ENCODE results near the gene ITGAD. TPM values are rescaled to one million over a fixed set of nuclear protein-coding genes. Genes with fewer than 3 reads are reported as not detected.

The ITGAD gene
- total and polyA plus RNA-seq, 5 experiments from 2014 or later: 0.52 TPM; not detected in 4

DNA sequence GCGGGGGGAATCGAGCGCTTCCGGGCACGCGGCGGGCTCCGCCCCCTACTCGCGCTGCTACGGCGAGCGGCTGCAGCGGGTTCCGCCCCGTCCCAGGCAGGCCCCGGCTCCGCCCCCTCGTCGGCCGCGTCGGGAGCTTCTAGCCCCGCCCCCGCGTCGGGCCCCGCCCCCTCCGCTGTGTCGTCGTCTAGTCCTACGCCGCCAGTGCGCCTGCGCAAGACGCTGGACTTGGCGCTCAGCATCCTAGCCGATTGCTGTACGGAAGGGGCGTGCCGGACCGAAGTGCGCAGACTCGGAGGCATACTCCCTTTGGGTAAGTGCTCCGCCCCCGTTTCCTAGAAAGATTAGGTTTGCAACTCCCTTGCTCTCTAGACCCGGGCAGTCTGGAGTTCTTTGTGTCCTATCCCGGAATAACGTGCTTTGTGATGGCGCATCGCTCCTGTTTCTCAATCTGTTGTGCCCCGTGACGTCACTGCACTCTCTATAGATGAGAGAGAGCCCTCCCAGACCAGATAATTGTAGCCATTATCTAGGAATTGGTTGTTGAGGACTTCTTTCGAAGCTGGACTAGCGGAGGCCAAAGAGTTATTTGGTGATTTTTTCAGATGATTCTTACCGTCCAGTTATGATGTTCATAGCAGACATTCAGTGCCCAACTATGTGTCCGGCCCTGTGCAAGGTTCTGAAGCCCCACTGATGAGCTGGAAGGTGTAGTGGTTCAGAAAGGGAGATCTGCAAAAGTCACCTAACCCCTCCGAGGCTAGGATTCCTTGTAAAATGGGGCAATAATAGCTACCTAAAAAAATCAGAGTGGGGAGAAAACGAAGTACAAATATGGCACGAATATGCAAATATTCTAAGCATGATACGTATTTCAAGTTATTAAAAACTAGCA is 66.8 kb downstream of the ITGAD start:
- Mint-ChIP-seq H3K4me3 (peak overlapping the region; percentile 90 to 97 (median 93)), H3K27me3 (no peaks in the 10 kb centered on the region), H3K9me3 (peaks cover 0 to 1% (median 0%) of the 10 kb centered on the region in 9 donors), H3K27ac (peak overlapping the region; percentile 92 to 100 (median 98)), H3K36me3 (peaks cover 0 to 19% (median 3%) of the 10 kb centered on the region in 3 donors), H3K4me1 (peaks cover 16 to 52% (median 40%) of the 10 kb centered on the region in 4 donors)
- DNase-seq (peak in 9 of 10 donors; percentile 99 to 100 (median 100)), ATAC-seq (peak; percentile 73 to 78)
- POLR2A ChIA-PET: interaction anchor here (0.6 to 4.1 kb wide), 31 partner anchors 8 to 764 kb away, joined by 3 to 51 read pairs (median 4); partner anchors contain the start of genes FUS, KAT8, PYCARD and RUSF1

- Mint-ChIP-seq H3K4me3 (peak overlapping the region; percentile 82 to 97 (median 93)), H3K27me3 (no peaks in the 10 kb centered on the region), H3K27ac (peak overlapping the region in 9 of 10 donors; percentile 51 to 100 (median 97)), H3K9me3 (peaks cover 0 to 1% (median 0%) of the 10 kb centered on the region in 9 donors), H3K36me3 (peaks cover 0 to 25% (median 3%) of the 10 kb centered on the region in 3 donors), H3K4me1 (peaks cover 13 to 48% (median 33%) of the 10 kb centered on the region in 4 donors)
- DNase-seq (peak in 3 of 10 donors; percentile 43 to 48 (median 44)), ATAC-seq (no peak)
- POLR2A ChIA-PET: interaction anchor here (0.6 to 4.1 kb wide), 18 partner anchors 8 to 558 kb away, joined by 3 to 51 read pairs (median 6); partner anchors contain the start of genes FUS, KAT8, PYCARD and RUSF1
These were observed 67.5 kb downstream of the ITGAD start for GRCh38 chr16:31460582-31461002.

DNA sequence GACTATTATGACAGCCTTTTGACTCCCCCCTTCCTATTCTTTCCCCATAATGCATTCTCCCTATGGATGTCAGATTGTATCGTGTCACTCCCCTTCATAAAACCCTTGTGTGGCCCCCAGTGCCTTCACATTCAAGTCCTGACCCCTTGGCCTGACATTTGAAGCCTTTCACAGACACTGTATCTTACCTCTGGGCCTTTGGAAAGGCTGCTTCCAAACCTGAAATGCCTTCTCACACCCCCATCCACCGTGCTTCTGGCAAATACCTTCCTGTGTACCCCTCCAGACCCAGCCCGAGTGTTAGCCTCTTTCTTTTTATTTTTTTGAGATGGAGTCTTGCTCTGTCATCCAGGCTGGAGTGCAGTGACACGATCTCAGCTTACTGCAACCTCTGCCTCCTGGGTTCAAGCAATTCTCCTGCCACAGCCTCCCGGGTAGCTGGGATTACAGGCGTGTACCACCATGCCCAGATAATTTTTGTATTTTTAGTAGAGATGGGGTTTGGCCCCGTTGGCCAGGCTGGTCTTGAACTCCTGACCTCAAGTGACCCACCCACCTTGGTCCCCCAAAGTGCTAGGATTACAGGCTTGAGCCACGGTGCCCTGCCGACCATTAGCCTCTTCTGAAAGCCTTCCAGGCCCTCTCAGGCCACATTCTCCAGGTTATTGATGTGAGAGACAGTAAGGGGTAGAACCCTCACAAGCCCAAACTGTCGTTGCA is 68.2 kb downstream of the ITGAD start:
- ATAC-seq (no peak), DNase-seq (no peak)
- peak overlapping the region; percentile 15 to 100 (median 56) for H3K27ac Mint-ChIP-seq
- POLR2A ChIA-PET: interaction anchor here (0.6 to 3.8 kb wide), 12 partner anchors 7 to 259 kb away, joined by 3 to 51 read pairs (median 4); partner anchors contain the start of genes PYCARD, RUSF1 and TGFB1I1
- H3K36me3 Mint-ChIP-seq: peaks cover 0 to 29% (median 3%) of the 10 kb centered on the region in 3 donors
- H3K9me3 Mint-ChIP-seq: peaks cover 0 to 1% (median 0%) of the 10 kb centered on the region in 9 donors
- H3K27me3 Mint-ChIP-seq: no peaks in the 10 kb centered on the region
- peaks cover 11 to 41% (median 28%) of the 10 kb centered on the region in 4 donors for H3K4me1 Mint-ChIP-seq
- peak overlapping the region in 7 of 10 donors; percentile 1 to 51 (median 28) for H3K4me3 Mint-ChIP-seq

- H3K9me3 Mint-ChIP-seq: peaks cover 0 to 1% (median 0%) of the 10 kb centered on the region in 9 donors
- H3K36me3 Mint-ChIP-seq: peaks cover 0 to 33% (median 3%) of the 10 kb centered on the region in 3 donors
- no peak overlapping the region for H3K4me3 Mint-ChIP-seq
These were observed 69.0 kb downstream of the ITGAD start for GRCh38 chr16:31461921-31462804.

GRCh38 chr16:31464348-31464769 is 71.2 kb downstream of the ITGAD start:
- Mint-ChIP-seq H3K4me1 (peaks cover 12 to 40% (median 23%) of the 10 kb centered on the region in 4 donors), H3K9me3 (no peaks in the 10 kb centered on the region), H3K36me3 (peaks cover 0 to 33% (median 3%) of the 10 kb centered on the region in 3 donors), H3K27ac (no peak overlapping the region), H3K4me3 (no peak overlapping the region), H3K27me3 (no peaks in the 10 kb centered on the region)
- POLR2A ChIA-PET: interaction anchor here (0.9 kb wide), 1 partner anchor 11 kb away, joined by 3 read pairs; no protein-coding TSS in a partner anchor
- ATAC-seq (no peak), DNase-seq (no peak)

More at GRCh38 chr16:31461921-31462804, 69.0 kb downstream of the ITGAD start:
- DNase-seq: no peak
- POLR2A ChIA-PET: interaction anchor here (0.9 to 1.1 kb wide), 2 partner anchors 14 to 16 kb away, joined by 3 read pairs; no protein-coding TSS in a partner anchor
- H3K4me1 Mint-ChIP-seq: peaks cover 16 to 39% (median 29%) of the 10 kb centered on the region in 4 donors
- no peaks in the 10 kb centered on the region for H3K27me3 Mint-ChIP-seq
- H3K27ac Mint-ChIP-seq: peak overlapping the region in 2 of 10 donors; percentile 34 to 53
- no peak for ATAC-seq

GRCh38 chr16:31464781-31465260 is 71.7 kb downstream of the ITGAD start:
- no peaks in the 10 kb centered on the region for H3K27me3 Mint-ChIP-seq
- H3K4me1 Mint-ChIP-seq: peaks cover 12 to 40% (median 23%) of the 10 kb centered on the region in 4 donors
- no peaks in the 10 kb centered on the region for H3K9me3 Mint-ChIP-seq
- no peak overlapping the region for H3K4me3 Mint-ChIP-seq
- H3K27ac Mint-ChIP-seq: peak overlapping the region in 1 of 10 donors; percentile 7
- H3K36me3 Mint-ChIP-seq: peaks cover 0 to 33% (median 3%) of the 10 kb centered on the region in 3 donors
- POLR2A ChIA-PET: no interaction called here
- no peak for ATAC-seq
- no peak for DNase-seq

- no peaks in the 10 kb centered on the region for H3K9me3 Mint-ChIP-seq
- peak overlapping the region in 2 of 10 donors; percentile 40 to 65 for H3K27ac Mint-ChIP-seq
- no peak overlapping the region for H3K4me3 Mint-ChIP-seq
- peaks cover 0 to 33% (median 3%) of the 10 kb centered on the region in 3 donors for H3K36me3 Mint-ChIP-seq
- peaks cover 0 to 3% (median 0%) of the 10 kb centered on the region in 5 donors for H3K27me3 Mint-ChIP-seq
- ATAC-seq (no peak), DNase-seq (no peak)
- POLR2A ChIA-PET: interaction anchor here (1.3 kb wide), 1 partner anchor 9 kb away, joined by 5 read pairs; no protein-coding TSS in a partner anchor
- peaks cover 7 to 33% (median 13%) of the 10 kb centered on the region in 4 donors for H3K4me1 Mint-ChIP-seq
These were observed 72.7 kb downstream of the ITGAD start for GRCh38 chr16:31465788-31466370.

DNA sequence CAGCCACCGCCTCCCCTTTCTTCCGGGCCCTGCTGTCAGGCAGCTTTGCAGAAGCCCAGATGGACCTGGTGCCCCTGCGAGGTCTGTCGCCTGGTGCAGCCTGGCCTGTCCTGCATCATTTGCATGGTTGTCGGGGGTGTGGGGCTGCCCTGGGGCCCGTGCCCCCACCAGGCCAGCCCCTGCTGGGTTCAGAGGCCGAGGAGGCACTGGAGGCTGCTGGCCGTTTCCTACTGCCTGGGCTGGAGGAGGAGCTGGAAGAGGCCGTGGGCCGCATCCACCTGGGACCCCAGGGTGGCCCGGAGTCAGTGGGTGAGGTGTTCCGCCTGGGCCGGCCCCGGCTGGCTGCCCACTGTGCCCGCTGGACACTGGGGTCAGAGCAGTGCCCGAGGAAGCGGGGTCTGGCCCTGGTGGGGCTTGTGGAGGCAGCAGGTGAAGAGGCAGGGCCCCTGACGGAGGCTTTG is 73.3 kb downstream of the ITGAD start:
- Mint-ChIP-seq H3K4me3 (no peak overlapping the region), H3K27me3 (peaks cover 0 to 8% (median 0%) of the 10 kb centered on the region in 5 donors), H3K4me1 (peaks cover 8 to 32% (median 11%) of the 10 kb centered on the region in 4 donors), H3K36me3 (peaks cover 0 to 33% (median 3%) of the 10 kb centered on the region in 3 donors), H3K9me3 (no peaks in the 10 kb centered on the region), H3K27ac (peak overlapping the region in 2 of 10 donors; percentile 49 to 78)
- no peak for ATAC-seq
- POLR2A ChIA-PET: interaction anchor here (1.3 kb wide), 1 partner anchor 8 kb away, joined by 5 read pairs; no protein-coding TSS in a partner anchor
- no peak for DNase-seq

DNA sequence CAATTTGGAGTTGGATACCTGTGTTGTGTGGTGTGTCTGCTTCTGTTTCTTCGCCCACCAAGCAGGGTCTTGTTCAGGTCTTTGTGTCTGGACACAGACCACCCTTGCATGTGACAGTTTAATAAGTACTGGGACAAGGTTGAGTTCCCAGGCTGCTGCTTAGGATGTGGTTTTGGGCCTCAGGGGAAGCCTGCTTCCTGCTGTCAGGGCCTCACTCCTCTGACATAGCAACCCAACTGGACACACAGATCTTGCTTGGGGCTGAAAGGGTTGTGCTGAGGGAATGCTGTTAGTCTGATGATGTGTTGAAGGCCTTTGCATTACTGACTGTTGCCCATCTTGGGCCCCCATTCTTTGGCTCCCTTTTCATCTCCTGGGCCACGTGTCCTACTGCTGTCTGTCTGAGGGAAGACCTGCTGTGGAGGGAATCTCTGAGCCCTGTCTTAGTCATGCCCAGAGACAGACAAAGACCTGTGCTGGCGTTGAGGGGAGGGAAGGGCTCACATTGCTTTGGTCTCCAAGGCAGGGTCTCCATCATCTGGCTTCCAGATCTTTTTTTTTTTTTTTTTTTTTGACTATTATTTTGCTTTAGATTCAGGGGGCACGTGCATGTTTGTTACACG is 74.1 kb downstream of the ITGAD start:
- peaks cover 9 to 32% (median 14%) of the 10 kb centered on the region in 4 donors for H3K4me1 Mint-ChIP-seq
- no peak for DNase-seq
- H3K4me3 Mint-ChIP-seq: peak overlapping the region in 3 of 10 donors; percentile 30 to 33 (median 33)
- H3K27ac Mint-ChIP-seq: peak overlapping the region in 5 of 10 donors; percentile 49 to 78 (median 59)
- POLR2A ChIA-PET: no interaction called here
- H3K36me3 Mint-ChIP-seq: peaks cover 0 to 33% (median 3%) of the 10 kb centered on the region in 3 donors
- ATAC-seq: peak; percentile 49
- peaks cover 0 to 12% (median 0%) of the 10 kb centered on the region in 5 donors for H3K27me3 Mint-ChIP-seq
- no peaks in the 10 kb centered on the region for H3K9me3 Mint-ChIP-seq

DNA sequence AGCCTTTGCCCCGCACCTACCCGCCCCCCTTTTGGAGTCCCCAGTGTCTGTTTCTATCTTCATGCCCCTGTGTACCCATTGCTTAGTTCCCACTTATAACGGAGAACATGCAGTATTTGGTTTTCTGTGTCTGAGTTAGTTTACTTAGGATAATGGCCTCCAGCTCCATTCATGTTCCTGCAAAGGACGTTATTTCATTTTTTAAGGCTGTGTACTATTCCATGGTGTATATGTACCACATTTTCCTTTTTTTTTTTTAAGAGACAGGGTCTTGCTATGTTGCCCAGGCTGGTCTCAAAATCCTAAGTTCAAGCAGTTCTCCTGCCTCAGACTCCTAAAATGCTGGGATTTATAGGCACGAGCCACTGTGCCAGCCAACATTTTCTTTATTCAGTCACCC is 74.7 kb downstream of the ITGAD start:
- H3K36me3 Mint-ChIP-seq: peaks cover 0 to 31% (median 1%) of the 10 kb centered on the region in 3 donors
- ATAC-seq (no peak), DNase-seq (no peak)
- H3K27ac Mint-ChIP-seq: peak overlapping the region in 1 of 10 donors; percentile 59
- peaks cover 0 to 1% (median 0%) of the 10 kb centered on the region in 9 donors for H3K9me3 Mint-ChIP-seq
- POLR2A ChIA-PET: interaction anchor here (1.0 kb wide), 1 partner anchor 8 kb away, joined by 3 read pairs; no protein-coding TSS in a partner anchor
- no peak overlapping the region for H3K4me3 Mint-ChIP-seq
- H3K27me3 Mint-ChIP-seq: peaks cover 1 to 18% (median 5%) of the 10 kb centered on the region in 5 donors
- peaks cover 11 to 37% (median 20%) of the 10 kb centered on the region in 4 donors for H3K4me1 Mint-ChIP-seq

Measured in naive thymus-derived CD8-positive, alpha-beta T cell (primary cell).